Pericardium fibroblast (primary cell): Measurements from ENCODE around the gene COCH. TPM values are rescaled to one million over a fixed set of nuclear protein-coding genes. Genes with fewer than 3 reads are reported as not detected.

Source experiments
- total RNA-seq: library from RNA; depleted of rRNA; stranded (reverse); fragments of >200 nt; gene quantifications from 2 replicates; pipeline ENCODE4 v1.2.3, GENCODE V29; 2015

The COCH gene
- total RNA-seq: not detected in 2 replicates

DNA sequence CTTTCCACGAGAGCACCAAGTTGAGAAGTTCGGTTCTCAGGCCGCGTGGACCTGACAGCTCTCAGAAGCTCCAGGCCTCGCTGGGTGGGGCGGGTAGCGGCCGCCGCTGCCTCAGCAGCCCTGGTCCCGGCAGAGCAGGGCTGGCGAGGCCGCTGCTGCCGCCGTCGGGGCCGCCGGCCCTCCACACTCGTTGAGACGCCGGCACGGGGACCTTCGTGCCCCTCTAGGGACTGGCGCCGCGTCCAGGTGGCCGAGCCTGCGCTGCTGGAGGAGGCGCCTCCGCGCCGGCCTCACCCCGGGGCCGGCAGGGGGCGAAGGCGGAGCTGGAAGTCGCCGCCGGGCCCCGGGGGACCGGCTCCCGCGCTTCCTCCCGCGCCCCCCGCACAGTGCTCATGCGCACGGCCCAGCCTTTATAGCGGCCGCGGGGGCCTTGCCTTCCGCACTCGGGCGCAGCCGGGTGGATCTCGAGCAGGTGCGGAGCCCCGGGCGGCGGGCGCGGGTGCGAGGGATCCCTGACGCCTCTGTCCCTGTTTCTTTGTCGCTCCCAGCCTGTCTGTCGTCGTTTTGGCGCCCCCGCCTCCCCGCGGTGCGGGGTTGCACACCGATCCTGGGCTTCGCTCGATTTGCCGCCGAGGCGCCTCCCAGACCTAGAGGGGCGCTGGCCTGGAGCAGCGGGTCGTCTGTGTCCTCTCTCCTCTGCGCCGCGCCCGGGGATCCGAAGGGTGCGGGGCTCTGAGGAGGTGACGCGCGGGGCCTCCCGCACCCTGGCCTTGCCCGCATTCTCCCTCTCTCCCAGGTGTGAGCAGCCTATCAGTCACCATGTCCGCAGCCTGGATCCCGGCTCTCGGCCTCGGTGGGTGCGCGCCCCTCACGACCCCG, at the start of gene COCH:
TSS of gene COCH (plus strand) at position 440 of the 879 bp plus-strand sequence. CDS start at position 820, 380 bp downstream.

Other genes with a start within 250 kb of the COCH start
- 2.1 and 4.8 TPM in 2 replicates for gene AP4S1, start 151.1 kb downstream of the COCH start, total RNA-seq
- gene STRN3, start 151.8 kb downstream of the COCH start, total RNA-seq: 16.7 and 18.8 TPM in 2 replicates